ENCODE data around the gene ZBTB38.

Gene ZBTB38

GRCh38 chr3:141384157-141384556 is 15.9 kb downstream of the ZBTB38 start:
- DNase-seq = no peak
- TF ChIP-seq, protein P1, sequence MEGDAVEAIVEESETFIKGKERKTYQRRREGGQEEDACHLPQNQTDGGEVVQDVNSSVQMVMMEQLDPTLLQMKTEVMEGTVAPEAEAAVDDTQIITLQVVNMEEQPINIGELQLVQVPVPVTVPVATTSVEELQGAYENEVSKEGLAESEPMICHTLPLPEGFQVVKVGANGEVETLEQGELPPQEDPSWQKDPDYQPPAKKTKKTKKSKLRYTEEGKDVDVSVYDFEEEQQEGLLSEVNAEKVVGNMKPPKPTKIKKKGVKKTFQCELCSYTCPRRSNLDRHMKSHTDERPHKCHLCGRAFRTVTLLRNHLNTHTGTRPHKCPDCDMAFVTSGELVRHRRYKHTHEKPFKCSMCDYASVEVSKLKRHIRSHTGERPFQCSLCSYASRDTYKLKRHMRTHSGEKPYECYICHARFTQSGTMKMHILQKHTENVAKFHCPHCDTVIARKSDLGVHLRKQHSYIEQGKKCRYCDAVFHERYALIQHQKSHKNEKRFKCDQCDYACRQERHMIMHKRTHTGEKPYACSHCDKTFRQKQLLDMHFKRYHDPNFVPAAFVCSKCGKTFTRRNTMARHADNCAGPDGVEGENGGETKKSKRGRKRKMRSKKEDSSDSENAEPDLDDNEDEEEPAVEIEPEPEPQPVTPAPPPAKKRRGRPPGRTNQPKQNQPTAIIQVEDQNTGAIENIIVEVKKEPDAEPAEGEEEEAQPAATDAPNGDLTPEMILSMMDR (IDR thresholded peaks at IDR 0.05; ENCODE audit: low read depth, low read length) = no peak
- H3K36me3 ChIP-seq = no peaks in the 10 kb centered on the region
- no peaks in the 10 kb centered on the region for H3K27me3 ChIP-seq
- peaks cover 15% of the 10 kb centered on the region for H3K4me1 ChIP-seq
- no peaks in the 10 kb centered on the region for H3K9me3 ChIP-seq
- H3K4me3 ChIP-seq (ENCODE audit: low read depth, low read length) = peak overlapping the region; percentile 65

DNA sequence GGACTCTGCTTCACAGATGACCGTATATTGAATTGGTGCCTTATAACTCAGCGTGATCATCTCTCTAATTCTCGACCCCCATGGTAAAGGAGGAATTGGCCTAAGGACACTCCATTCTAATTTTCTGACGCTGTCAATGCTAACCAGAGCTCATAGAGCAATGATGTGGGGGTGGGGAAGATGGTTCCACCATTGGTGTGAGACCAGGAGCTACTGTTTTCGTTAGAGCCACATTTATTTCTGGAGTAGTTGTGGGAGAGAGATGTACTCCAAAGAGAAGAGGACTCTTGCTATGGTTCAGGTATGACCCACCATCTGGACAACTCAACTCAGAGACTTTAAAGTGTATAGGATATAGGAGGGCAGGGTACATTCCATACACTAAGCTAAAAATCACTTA is 16.3 kb downstream of the ZBTB38 start:
- TF ChIP-seq, protein P1 (IDR thresholded peaks at IDR 0.05; ENCODE audit: low read depth, low read length) = no peak
- Histone ChIP-seq H3K27me3 (no peaks in the 10 kb centered on the region), H3K36me3 (no peaks in the 10 kb centered on the region), H3K4me3 (ENCODE audit: low read depth, low read length) (peak overlapping the region; percentile 65), H3K4me1 (peaks cover 15% of the 10 kb centered on the region), H3K9me3 (no peaks in the 10 kb centered on the region)
- no peak for DNase-seq

GRCh38 chr3:141385406-141386125 is 17.3 kb downstream of the ZBTB38 start:
- Histone ChIP-seq H3K27me3 (no peaks in the 10 kb centered on the region), H3K4me3 (ENCODE audit: low read depth, low read length) (peak overlapping the region; percentile 65), H3K9me3 (no peaks in the 10 kb centered on the region), H3K4me1 (peaks cover 15% of the 10 kb centered on the region), H3K36me3 (no peaks in the 10 kb centered on the region)
- TF ChIP-seq, protein P1 (IDR thresholded peaks at IDR 0.05; ENCODE audit: low read depth, low read length) = no peak
- DNase-seq = no peak

- TF ChIP-seq, protein P1 (IDR thresholded peaks at IDR 0.05; ENCODE audit: low read depth, low read length) = no peak
Measured at GRCh38 chr3:141386126-141386488, 17.8 kb downstream of the ZBTB38 start.

DNA sequence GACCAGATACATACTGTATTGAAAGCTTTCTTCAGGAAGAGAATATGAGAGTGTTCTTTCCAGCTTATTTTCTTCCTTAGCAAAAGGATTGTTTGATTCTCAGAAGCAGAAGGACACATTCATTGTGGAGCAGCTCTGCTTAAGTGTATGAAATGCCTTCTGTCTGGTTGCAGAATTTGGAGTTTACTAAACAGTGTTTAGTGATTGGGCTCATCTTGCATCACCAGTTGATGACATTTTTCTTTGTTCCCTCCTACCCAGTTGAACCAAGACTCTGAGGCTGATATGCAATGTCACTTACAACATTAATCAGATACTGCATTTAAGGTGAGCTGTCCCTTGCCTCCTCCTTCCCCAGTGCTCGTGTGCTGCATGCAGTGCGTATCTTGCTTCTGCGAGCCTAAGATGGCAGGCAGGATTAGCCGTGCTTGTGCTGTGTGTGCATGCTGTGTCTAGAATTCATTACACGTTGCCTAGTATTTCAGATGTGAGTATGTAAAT is 18.4 kb downstream of the ZBTB38 start:
- TF ChIP-seq, protein P1 (IDR thresholded peaks at IDR 0.05; ENCODE audit: low read depth, low read length) = no peak
- peak; percentile 51 for DNase-seq

More at GRCh38 chr3:141386126-141386488, 17.8 kb downstream of the ZBTB38 start:
- Histone ChIP-seq H3K4me1 (peaks cover 15% of the 10 kb centered on the region), H3K4me3 (ENCODE audit: low read depth, low read length) (peak overlapping the region; percentile 65), H3K27me3 (no peaks in the 10 kb centered on the region), H3K36me3 (no peaks in the 10 kb centered on the region), H3K9me3 (no peaks in the 10 kb centered on the region)
- no peak for DNase-seq

GRCh38 chr3:141387516-141387915 is 19.2 kb downstream of the ZBTB38 start:
- H3K36me3 ChIP-seq = no peaks in the 10 kb centered on the region
- peak overlapping the region; percentile 65 for H3K4me3 ChIP-seq (ENCODE audit: low read depth, low read length)
- no peaks in the 10 kb centered on the region for H3K9me3 ChIP-seq
- no peaks in the 10 kb centered on the region for H3K27me3 ChIP-seq
- no peak for DNase-seq
- H3K4me1 ChIP-seq = peaks cover 19% of the 10 kb centered on the region
- TF ChIP-seq, protein P1 (IDR thresholded peaks at IDR 0.05; ENCODE audit: low read depth, low read length) = no peak

More for the DNA sequence above, 18.4 kb downstream of the ZBTB38 start:
- Histone ChIP-seq H3K4me3 (ENCODE audit: low read depth, low read length) (peak overlapping the region; percentile 65), H3K9me3 (no peaks in the 10 kb centered on the region), H3K27me3 (no peaks in the 10 kb centered on the region), H3K36me3 (no peaks in the 10 kb centered on the region), H3K4me1 (peaks cover 15% of the 10 kb centered on the region)
